H1 (cell line): Measurements from ENCODE around the gene PLCB1. TPM values are rescaled to one million over a fixed set of nuclear protein-coding genes. Genes with fewer than 3 reads are reported as not detected.

ENCODE experiments used
- CTCF ChIA-PET: fragments of 300-600 bp; sonication (Branson Sonifier 250); formaldehyde crosslinking; loops from one replicate; lab custom pipeline; 2021; ENCODE audit not compliant: partially characterized antibody; lab: Charles Lee
- POLR2A ChIA-PET: fragments of 300-600 bp; sonication (Branson Sonifier 250); formaldehyde crosslinking; loops from one replicate; lab custom pipeline; 2021; ENCODE audit warnings: inconsistent platforms; ENCODE audit not compliant: partially characterized antibody; lab: Charles Lee
- DNase-seq, 2 experiments: peaks; one replicate each; pipeline versions ENCODE4 v3.0.0 to v3.0.0-alpha.2; 2010 to 2022; ENCODE audit warnings: low spot score in 2 of 2, low read depth in 1 of 2, mixed read lengths in 1 of 2
- FAIRE-seq: peaks from 2 replicates; lab custom pipeline; 2011; peaks lifted over from hg19 to GRCh38; lab: Jason Lieb, UNC
- H2AFZ ChIP-seq: 2 replicates; pipeline ENCODE4 v1.8.1; 2012; ENCODE audit warnings: low read length, inconsistent platforms
- H2AK5ac ChIP-seq: 2 replicates; pipeline ENCODE4 v1.6.1; 2013; ENCODE audit warnings: low read depth, low read length
- H2BK120ac ChIP-seq: replicated peaks from 2 replicates; pipeline ENCODE3; 2013; ENCODE audit warnings: low read depth, low read length, inconsistent platforms
- H2BK12ac ChIP-seq: 2 replicates; pipeline ENCODE4 v1.6.1; 2013; ENCODE audit warnings: low read depth, low read length
- H2BK15ac ChIP-seq: 2 replicates; pipeline ENCODE4 v1.6.1; 2013; ENCODE audit warnings: low read length
- H2BK20ac ChIP-seq: 2 replicates; pipeline ENCODE4 v1.6.1; 2013; ENCODE audit warnings: low read length
- H2BK5ac ChIP-seq: 2 replicates; pipeline ENCODE4 v1.6.1; 2013; ENCODE audit warnings: low read depth, low read length
- H3K14ac ChIP-seq: 2 replicates; pipeline ENCODE4 v1.6.1; 2013; ENCODE audit warnings: inconsistent platforms; ENCODE audit not compliant: insufficient read length
- H3K18ac ChIP-seq: 2 replicates; pipeline ENCODE4 v1.6.1; 2013; ENCODE audit warnings: low read length; ENCODE audit errors: extremely low read depth
- H3K23ac ChIP-seq: 2 replicates; pipeline ENCODE4 v1.6.1; 2013; ENCODE audit warnings: inconsistent platforms; ENCODE audit not compliant: insufficient read length
- H3K23me2 ChIP-seq: 2 replicates; pipeline ENCODE4 v1.6.1; 2013; ENCODE audit warnings: low read depth, low read length
- H3K27ac ChIP-seq: 2 replicates; pipeline ENCODE4 v1.6.1; 2011; ENCODE audit warnings: low read depth, low read length, inconsistent platforms
- H3K27me3 ChIP-seq, 4 experiments: replicated peaks in 1 of 4; 1 replicate in 1 of 4; 2 replicates in 3 of 4; pipeline versions ENCODE4 v1.6.1 to v1.8.1; 2011 to 2013; ENCODE audit warnings: low read length in 3 of 4, mild to moderate bottlenecking in 3 of 4, inconsistent platforms in 2 of 4, mixed read lengths in 2 of 4, moderate library complexity in 1 of 4; ENCODE audit not compliant: control insufficient read depth in 3 of 4, insufficient read depth in 3 of 4; ENCODE audit errors: extremely low read depth in 1 of 4
- H3K36me3 ChIP-seq, 4 experiments: 2 replicates each; pipeline versions ENCODE4 v1.6.1 to v1.8.1; 2011 to 2013; ENCODE audit warnings: mild to moderate bottlenecking in 4 of 4, low read length in 3 of 4, moderate library complexity in 2 of 4, control low read depth in 1 of 4, inconsistent platforms in 1 of 4; ENCODE audit not compliant: insufficient read depth in 4 of 4, control insufficient read depth in 2 of 4
- H3K4ac ChIP-seq: replicated peaks from 2 replicates; pipeline ENCODE3; 2013; ENCODE audit warnings: low read length, low read depth, mixed read lengths, inconsistent platforms; ENCODE audit not compliant: insufficient read length
- H3K4me1 ChIP-seq, 4 experiments: replicated peaks in 1 of 4; 1 replicate in 1 of 4; 2 replicates in 3 of 4; pipeline versions ENCODE4 v1.6.1 to v1.8.1; 2011 to 2013; ENCODE audit warnings: low read length in 3 of 4, inconsistent platforms in 2 of 4, mixed read lengths in 1 of 4; ENCODE audit not compliant: insufficient read depth in 4 of 4, control insufficient read depth in 3 of 4
- H3K4me2 ChIP-seq, 2 experiments: 2 replicates each; pipeline versions ENCODE4 v1.6.1 to v1.8.1; 2011 to 2013; ENCODE audit warnings: low read depth in 2 of 2, low read length in 2 of 2, control low read depth in 1 of 2, inconsistent platforms in 1 of 2, mild to moderate bottlenecking in 1 of 2; ENCODE audit not compliant: insufficient read depth in 1 of 2
- H3K4me3 ChIP-seq, 4 experiments: fragments of 200-600, 300-600 bp in 1 of 4; sonication (generic), shearing (Covaris generic), sonication (Bioruptor Twin) in 1 of 4; 2 replicates each; pipeline versions ENCODE4 v1.5.1 to v1.8.1; 2011 to 2016; ENCODE audit warnings: low read length in 4 of 4, low read depth in 3 of 4, control low read depth in 2 of 4, inconsistent platforms in 2 of 4, mild to moderate bottlenecking in 2 of 4, mixed read lengths in 1 of 4, moderate library complexity in 1 of 4; ENCODE audit not compliant: insufficient read depth in 2 of 4; ENCODE audit errors: extremely low read depth in 1 of 4
- H3K56ac ChIP-seq: replicated peaks from 2 replicates; pipeline ENCODE3; 2013; ENCODE audit warnings: low read depth, mild to moderate bottlenecking, mixed read lengths, low read length, inconsistent platforms; ENCODE audit not compliant: insufficient read length
- H3K79me1 ChIP-seq: 2 replicates; pipeline ENCODE4 v1.6.1; 2013; ENCODE audit warnings: low read depth, low read length, control low read depth
- H3K79me2 ChIP-seq, 2 experiments: 2 replicates each; pipeline versions ENCODE4 v1.6.1 to v1.8.1; 2012 to 2013; ENCODE audit warnings: low read length in 2 of 2, mild to moderate bottlenecking in 2 of 2, inconsistent platforms in 1 of 2; ENCODE audit not compliant: insufficient read depth in 2 of 2, control insufficient read depth in 1 of 2
- H3K9ac ChIP-seq, 4 experiments: replicated peaks in 1 of 4; 1 replicate in 1 of 4; 2 replicates in 3 of 4; pipeline versions ENCODE4 v1.6.1 to v1.8.1; 2011 to 2013; ENCODE audit warnings: low read depth in 3 of 4, low read length in 3 of 4, control low read depth in 2 of 4, mild to moderate bottlenecking in 2 of 4, moderate library complexity in 2 of 4, inconsistent platforms in 1 of 4; ENCODE audit errors: extremely low read depth in 1 of 4
- H3K9me3 ChIP-seq, 2 experiments: 2 replicates each; pipeline versions ENCODE4 v1.6.1 to v1.8.1; 2012 to 2013; ENCODE audit warnings: mild to moderate bottlenecking in 2 of 2, moderate library complexity in 2 of 2, control low read depth in 1 of 2, inconsistent platforms in 1 of 2, low read depth in 1 of 2, low read length in 1 of 2, mixed read lengths in 1 of 2; ENCODE audit not compliant: insufficient read depth in 2 of 2
- H4K20me1 ChIP-seq, 2 experiments: replicated peaks in 1 of 2; 2 replicates each; pipeline versions ENCODE3 to v1.8.1; 2011 to 2013; ENCODE audit warnings: inconsistent platforms in 2 of 2, low read length in 2 of 2, mild to moderate bottlenecking in 1 of 2; ENCODE audit not compliant: insufficient read depth in 2 of 2, control insufficient read depth in 1 of 2
- H4K5ac ChIP-seq: 2 replicates; pipeline ENCODE4 v1.6.1; 2013; ENCODE audit warnings: low read length, low read depth, mixed read lengths, inconsistent platforms; ENCODE audit not compliant: insufficient read length
- H4K8ac ChIP-seq: 2 replicates; pipeline ENCODE4 v1.8.0; 2013; ENCODE audit warnings: mild to moderate bottlenecking, moderate library complexity, low read length, inconsistent platforms; ENCODE audit not compliant: insufficient read depth; ENCODE audit errors: extremely low read depth
- H4K91ac ChIP-seq: replicated peaks from 2 replicates; pipeline ENCODE3; 2013; ENCODE audit warnings: low read length, mixed read lengths, inconsistent platforms; ENCODE audit not compliant: insufficient read length
- SP1 ChIP-seq: IDR thresholded peaks from 2 replicates; pipeline ENCODE4 v1.6.1; 2011; ENCODE audit warnings: low read depth, low read length
- WGBS, 2 experiments: shearing (Covaris generic) in 1 of 2; methylation state at CpG; one replicate each; pipeline versions ENCODE4 v1.1.6 to v1.1.7; 2013 to 2015; ENCODE audit warnings: low lambda C conversion rate in 2 of 2, mixed read lengths in 2 of 2, inconsistent platforms in 1 of 2, low coverage in 1 of 2, missing lambda C conversion rate in 1 of 2; ENCODE audit not compliant: insufficient replicate concordance in 2 of 2, insufficient coverage in 1 of 2, insufficient read length in 1 of 2; ENCODE audit errors: extremely low coverage in 1 of 2, missing lambda C conversion rate in 1 of 2; 5-methylcytosine and 5-hydroxymethylcytosine counted together
- polyA plus RNA-seq, 7 experiments: library from polyadenylated mRNA; depleted of rRNA in 3 of 7; stranded (reverse) in 5 of 7; unstranded in 2 of 7; fragments of >200 nt in 5 of 7; fragments of 200-250 nt in 2 of 7; gene quantifications; 1 replicate in 5 of 7; 2 replicates in 1 of 7; 4 replicates in 1 of 7; pipeline versions ENCODE4 v1.2.1 to v1.2.3, GENCODE V29; 2011 to 2013; ENCODE audit warnings: missing spikeins in 2 of 7, mixed read lengths in 2 of 7
- total RNA-seq: library from RNA; stranded (reverse); fragmentation: NEBNext Ultra II Directional; extraction: Animal tissue kit (Norgen Biotek cat#: 25700); gene quantifications from 2 replicates; pipeline ENCODE4 v1.2.1, GENCODE V29; 2021

PLCB1 gene
- total and polyA plus RNA-seq, 2 of the 8 experiments (the other 6 are each of a cell fraction or from before 2014, with no cell fraction given), result 2.6 to 9.1 TPM

GRCh38 chr20:8815208-8815607, 683.1 kb downstream of the PLCB1 start:
- FAIRE-seq (no peak), DNase-seq (no peak)
- Histone ChIP-seq H3K18ac (no peak overlapping the region), H3K27me3 (no peaks in the 10 kb centered on the region), H3K23ac (no peak overlapping the region), H3K4me3 (no peak overlapping the region), H4K20me1 (no peaks in the 10 kb centered on the region), H3K4me1 (peaks cover 1 to 18% (median 15%) of the 10 kb centered on the region in 4 experiments; a peak in 5 of 7 replicates), H3K79me2 (no peaks in the 10 kb centered on the region), H3K9ac (no peak overlapping the region), H3K4me2 (no peak overlapping the region), H2BK20ac (no peak overlapping the region), H4K8ac (no peak overlapping the region), H2BK120ac (no peak overlapping the region), H2AK5ac (no peak overlapping the region), H3K36me3 (no peaks in the 10 kb centered on the region), H3K14ac (no peak overlapping the region), H3K9me3 (no peaks in the 10 kb centered on the region), H2AFZ (no peak overlapping the region), H4K5ac (no peak overlapping the region), H3K56ac (no peak overlapping the region), H2BK12ac (no peak overlapping the region), H2BK5ac (no peak overlapping the region), H4K91ac (no peak overlapping the region), H3K4ac (no peak overlapping the region), H2BK15ac (no peak overlapping the region), H3K23me2 (no peaks in the 10 kb centered on the region; the same call in 1 of the 2 replicates), H3K27ac (no peak overlapping the region), H3K79me1 (no peaks in the 10 kb centered on the region)
- WGBS, 2 experiments, result 93% methylated on average over 4 of the region's 4 CpGs; no CpG with 5 or more reads in 1 of the 2 experiments
- CTCF ChIA-PET, result interaction anchor here (2.2 kb wide), 1 partner anchor 13 kb away, joined by 7 read pairs; no protein-coding TSS in a partner anchor
- POLR2A ChIA-PET, result no interaction called here
- no peak for TF ChIP-seq SP1
